ENCODE results near the gene IFRD2.

DNA sequence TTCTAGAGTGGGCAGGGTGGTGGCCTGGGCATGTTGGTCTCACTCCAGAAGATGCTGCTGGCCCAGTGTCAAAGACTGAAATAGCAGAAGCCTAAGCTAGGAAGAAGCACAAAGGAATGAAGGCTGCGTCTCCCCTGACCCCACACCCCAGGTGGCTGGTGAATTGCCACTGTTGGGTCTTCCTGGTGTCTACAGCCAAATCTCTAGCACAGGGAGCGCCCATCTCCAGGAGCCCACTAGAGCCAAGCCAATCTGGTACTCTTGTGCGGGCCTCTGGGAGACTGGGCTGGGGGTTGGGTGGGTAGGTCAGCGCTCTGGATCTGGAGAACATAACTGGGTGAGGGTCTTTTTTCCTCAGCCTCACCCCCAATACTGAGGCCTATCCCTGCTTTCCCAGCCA, 34.9 kb upstream of the IFRD2 start:
- TF ChIP-seq, protein P1, sequence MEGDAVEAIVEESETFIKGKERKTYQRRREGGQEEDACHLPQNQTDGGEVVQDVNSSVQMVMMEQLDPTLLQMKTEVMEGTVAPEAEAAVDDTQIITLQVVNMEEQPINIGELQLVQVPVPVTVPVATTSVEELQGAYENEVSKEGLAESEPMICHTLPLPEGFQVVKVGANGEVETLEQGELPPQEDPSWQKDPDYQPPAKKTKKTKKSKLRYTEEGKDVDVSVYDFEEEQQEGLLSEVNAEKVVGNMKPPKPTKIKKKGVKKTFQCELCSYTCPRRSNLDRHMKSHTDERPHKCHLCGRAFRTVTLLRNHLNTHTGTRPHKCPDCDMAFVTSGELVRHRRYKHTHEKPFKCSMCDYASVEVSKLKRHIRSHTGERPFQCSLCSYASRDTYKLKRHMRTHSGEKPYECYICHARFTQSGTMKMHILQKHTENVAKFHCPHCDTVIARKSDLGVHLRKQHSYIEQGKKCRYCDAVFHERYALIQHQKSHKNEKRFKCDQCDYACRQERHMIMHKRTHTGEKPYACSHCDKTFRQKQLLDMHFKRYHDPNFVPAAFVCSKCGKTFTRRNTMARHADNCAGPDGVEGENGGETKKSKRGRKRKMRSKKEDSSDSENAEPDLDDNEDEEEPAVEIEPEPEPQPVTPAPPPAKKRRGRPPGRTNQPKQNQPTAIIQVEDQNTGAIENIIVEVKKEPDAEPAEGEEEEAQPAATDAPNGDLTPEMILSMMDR (IDR thresholded peaks at IDR 0.05): no peak
- no peak for TF ChIP-seq POLR2A (IDR thresholded peaks at IDR 0.05)
